22Rv1 (cell line): Measurements from ENCODE around the gene MAST4.

ENCODE experiments used
- H3K27ac ChIP-seq: fragments of 450-650 bp; 2 replicates; pipeline ENCODE4 v1.5.1; 2017
- CTCF ChIP-seq: fragments of 450-650 bp; IDR thresholded peaks from 2 replicates; pipeline ENCODE4 v1.5.1; 2017; ENCODE audit warnings: mild to moderate bottlenecking
- ZFX ChIP-seq: fragments of 450-650 bp; IDR thresholded peaks from 2 replicates; pipeline ENCODE4 v1.6.1; 2017; ENCODE audit warnings: antibody characterized with exemption, borderline replicate concordance

The MAST4 gene

DNA sequence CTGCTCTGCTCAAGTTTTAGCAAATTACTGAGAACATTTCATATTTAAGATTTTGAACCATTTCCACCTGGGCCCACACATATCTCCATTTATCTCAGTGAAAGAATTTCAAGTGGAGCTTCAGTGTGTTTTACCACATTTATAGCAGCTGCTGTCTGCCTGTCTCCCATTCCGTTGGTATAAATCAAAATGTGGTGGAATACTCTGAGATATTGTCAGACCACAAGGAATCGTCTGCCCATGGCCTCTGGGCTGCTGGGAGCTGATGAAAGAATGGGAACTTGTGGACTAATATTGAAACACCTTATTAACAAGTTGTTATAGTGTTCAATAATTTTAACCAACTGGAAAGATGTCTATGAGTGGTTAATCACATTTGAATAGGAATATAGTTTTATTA is 33.3 kb downstream of the MAST4 start:
- H3K27ac ChIP-seq: no peak overlapping the region
- TF ChIP-seq CTCF (no peak), ZFX (no peak)

DNA sequence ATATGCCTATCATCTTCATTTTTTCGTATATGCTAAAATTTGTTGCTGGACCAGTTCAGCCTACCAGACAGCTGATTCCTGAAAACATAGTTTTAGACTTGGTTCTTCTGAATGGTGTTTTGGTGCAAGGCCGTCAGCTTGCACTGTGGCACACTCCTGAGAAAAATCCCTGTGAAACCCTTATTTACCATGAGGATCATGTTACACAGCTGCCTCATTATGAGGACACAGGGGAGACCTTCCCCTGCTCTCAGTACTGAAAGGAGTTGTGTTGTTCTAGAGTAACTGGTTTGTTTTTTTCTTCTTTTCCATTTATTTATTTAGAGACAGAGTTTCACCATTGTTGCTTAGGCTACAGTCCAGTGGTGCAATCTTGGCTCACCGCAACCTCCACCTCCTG is 37.6 kb downstream of the MAST4 start:
- TF ChIP-seq ZFX (no peak), CTCF (no peak)
- no peak overlapping the region for H3K27ac ChIP-seq

DNA sequence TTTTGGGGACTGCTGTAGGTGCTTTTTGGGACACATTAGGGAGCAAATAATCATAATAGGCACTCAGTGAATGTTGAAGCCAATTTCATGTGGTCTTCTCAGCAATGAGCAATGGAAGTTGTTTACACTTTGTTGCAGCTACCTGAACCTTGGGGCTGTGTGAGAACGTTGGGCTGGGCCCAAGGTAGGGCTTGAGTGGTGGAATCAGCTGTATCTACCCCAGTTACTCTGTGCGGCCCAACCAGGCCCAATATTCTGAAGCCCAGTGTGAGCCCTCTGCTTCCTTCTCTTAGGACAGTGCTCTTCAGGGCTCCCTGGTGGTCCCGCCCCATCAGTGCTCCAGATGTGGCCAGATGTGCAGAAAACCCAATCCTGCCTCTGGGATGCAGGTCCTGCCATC is 38.4 kb downstream of the MAST4 start:
- no peak for TF ChIP-seq CTCF
- TF ChIP-seq ZFX: no peak
- no peak overlapping the region for H3K27ac ChIP-seq

DNA sequence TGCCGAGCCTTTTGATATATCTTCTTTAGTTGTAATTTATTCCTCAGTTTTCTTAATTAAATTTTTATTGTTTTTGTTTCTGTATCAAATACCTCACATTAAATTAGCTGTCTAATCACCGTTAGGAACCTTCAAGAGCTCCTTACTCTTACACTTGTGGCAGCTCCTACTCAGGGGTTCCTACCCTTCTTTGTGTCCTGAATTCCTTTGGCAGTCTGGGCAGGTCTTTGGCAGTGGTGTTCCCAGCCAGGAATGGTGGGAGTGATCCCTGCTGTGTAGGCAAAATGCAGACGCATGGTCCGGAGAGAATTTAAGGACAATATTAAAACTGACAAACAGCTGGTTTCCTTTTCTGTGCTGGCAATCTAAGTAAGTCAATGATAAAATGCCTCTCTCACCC is 41.8 kb downstream of the MAST4 start:
- no peak for TF ChIP-seq CTCF
- no peak for TF ChIP-seq ZFX
- H3K27ac ChIP-seq: no peak overlapping the region

GRCh38 chr5:66639037-66639436 is 42.8 kb downstream of the MAST4 start:
- TF ChIP-seq CTCF: no peak
- no peak for TF ChIP-seq ZFX
- H3K27ac ChIP-seq: no peak overlapping the region

- H3K27ac ChIP-seq: no peak overlapping the region
- TF ChIP-seq CTCF: no peak
- no peak for TF ChIP-seq ZFX
Observed at GRCh38 chr5:66642538-66642937, 46.3 kb downstream of the MAST4 start.

- TF ChIP-seq ZFX (no peak), CTCF (no peak)
- H3K27ac ChIP-seq: no peak overlapping the region
Observed at GRCh38 chr5:66643387-66643786, 47.2 kb downstream of the MAST4 start.
